IPS-20b (cell line): Measurements from ENCODE around the gene ARHGAP15.
"Not testable (repeated sequence)": the region's sequence is repeated elsewhere in the genome, so short reads cannot be mapped to it uniquely, and the experiment has no call there.

Experiments
- H3K27ac ChIP-seq: one replicate; pipeline ENCODE4 v1.5.1; 2013; ENCODE audit warnings: low read length
- H3K27me3 ChIP-seq: 2 replicates; pipeline ENCODE4 v1.6.1; 2013; ENCODE audit warnings: mild to moderate bottlenecking, low read length, inconsistent platforms; ENCODE audit not compliant: insufficient read depth
- H3K36me3 ChIP-seq: 2 replicates; pipeline ENCODE4 v1.6.1; 2013; ENCODE audit warnings: low read depth, mild to moderate bottlenecking, inconsistent platforms, low read length, moderate library complexity; ENCODE audit not compliant: insufficient read depth
- H3K4me1 ChIP-seq: 2 replicates; pipeline ENCODE4 v1.6.1; 2013; ENCODE audit warnings: mild to moderate bottlenecking, control low read depth, inconsistent platforms, low read length, moderate library complexity; ENCODE audit not compliant: insufficient read depth
- H3K4me3 ChIP-seq: 2 replicates; pipeline ENCODE4 v1.5.1; 2013; ENCODE audit warnings: mild to moderate bottlenecking, low read length, inconsistent platforms
- H3K9ac ChIP-seq: 2 replicates; pipeline ENCODE4 v1.6.1; 2013; ENCODE audit warnings: low read depth, mild to moderate bottlenecking, inconsistent platforms, low read length, moderate library complexity
- H3K9me3 ChIP-seq: 2 replicates; pipeline ENCODE4 v1.6.1; 2013; ENCODE audit warnings: mild to moderate bottlenecking, low read depth, low read length, inconsistent platforms; ENCODE audit not compliant: insufficient read depth

ARHGAP15 gene

DNA sequence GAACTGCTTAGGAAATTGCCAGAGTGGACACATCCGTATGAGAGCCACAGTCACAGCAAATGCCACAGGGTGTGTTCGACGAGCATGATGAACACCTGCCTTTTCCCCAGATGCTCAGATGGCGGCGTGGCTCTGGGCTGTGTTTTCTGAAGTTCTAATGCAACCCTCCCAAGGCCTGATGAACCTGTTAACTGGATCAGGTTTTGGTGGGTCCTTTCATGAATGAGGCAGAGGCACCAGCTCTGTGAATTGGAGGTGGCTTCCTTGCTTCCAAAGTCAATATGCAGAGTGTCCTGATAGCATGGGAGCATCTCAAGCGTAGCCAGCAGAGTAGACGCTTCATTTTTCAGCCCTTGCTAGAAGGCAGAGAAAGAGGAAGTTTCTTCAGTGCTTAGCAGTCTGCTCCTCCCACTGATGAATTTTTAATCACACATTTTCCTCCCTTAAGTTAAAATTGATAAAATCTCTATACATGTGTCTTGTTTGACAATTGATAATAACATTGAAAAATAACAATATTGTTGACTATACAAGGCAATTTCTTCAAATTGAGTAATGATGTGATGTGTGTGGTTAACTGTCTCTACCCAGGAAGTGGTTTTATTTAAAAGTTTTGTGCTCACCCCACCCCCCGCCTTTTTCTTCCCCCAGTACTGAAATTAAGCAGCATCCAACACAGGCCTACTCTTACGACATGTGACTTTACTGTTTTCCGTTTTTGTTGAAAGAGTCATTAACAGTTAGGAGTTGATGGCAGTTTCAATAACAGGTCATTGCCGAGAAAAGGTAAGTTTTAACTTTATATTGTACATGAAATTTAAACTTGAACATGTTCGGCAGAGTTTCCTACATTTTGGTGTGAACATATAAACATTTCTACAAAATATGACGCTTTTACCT lies at the start of gene ARHGAP15:
Gene ARHGAP15, plus strand, starts transcription at position 739 of the 900 bp plus-strand sequence.
- Histone ChIP-seq H3K27ac (no peak within 1 kb of the TSS), H3K4me1 (no peaks in the 10 kb centered on the region), H3K36me3 (no peaks in the 10 kb centered on the region), H3K4me3 (no peak within 1 kb of the TSS), H3K27me3 (no peaks in the 10 kb centered on the region), H3K9me3 (no peaks in the 10 kb centered on the region), H3K9ac (no peak within 1 kb of the TSS)

DNA sequence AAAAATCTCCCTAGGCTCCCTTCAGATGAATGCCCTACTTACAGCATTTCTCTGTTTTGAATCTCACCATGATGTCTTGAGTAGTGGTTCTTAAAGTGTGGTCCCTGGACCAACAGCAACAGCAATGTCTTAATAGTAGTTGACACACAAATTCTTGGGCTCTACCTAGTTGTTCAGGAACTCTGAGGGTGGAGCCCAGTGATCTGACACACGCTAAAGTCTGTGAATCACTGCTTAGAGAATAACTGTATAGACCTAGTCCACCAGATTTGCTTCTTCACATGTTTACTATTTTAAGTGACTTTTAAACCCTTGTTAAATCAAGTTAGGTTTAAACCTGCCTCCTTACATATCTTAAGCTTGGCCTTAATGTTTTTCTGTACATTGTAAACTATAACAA lies 47.6 kb upstream of the ARHGAP15 start:
- Histone ChIP-seq H3K27me3 (no peaks in the 10 kb centered on the region), H3K36me3 (no peaks in the 10 kb centered on the region), H3K4me1 (no peaks in the 10 kb centered on the region), H3K9ac (no peak overlapping the region), H3K27ac (no peak overlapping the region), H3K4me3 (no peak overlapping the region), H3K9me3 (peaks cover 3% of the 10 kb centered on the region; the same call in 1 of the 2 replicates)

DNA sequence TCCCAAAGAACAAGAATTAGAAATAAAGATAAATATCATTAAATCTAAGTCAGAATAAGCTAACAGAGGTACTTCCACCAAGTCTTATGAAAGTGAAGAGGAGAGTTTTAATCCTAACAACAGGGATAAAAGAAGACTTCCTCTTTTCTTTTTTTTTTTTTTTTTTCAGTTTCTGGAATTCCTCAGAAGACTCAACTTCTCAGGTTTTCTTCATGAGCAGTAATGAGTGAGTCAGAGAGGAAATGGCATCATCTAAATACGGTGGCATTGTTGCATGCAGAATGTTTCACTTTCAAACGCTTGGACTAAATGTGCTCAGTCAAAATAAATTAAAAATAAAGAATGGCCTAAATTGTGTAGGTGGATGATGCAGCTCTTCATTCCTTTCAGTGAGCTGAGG lies 45.6 kb upstream of the ARHGAP15 start:
- Histone ChIP-seq H3K9ac (no peak overlapping the region), H3K4me1 (no peaks in the 10 kb centered on the region), H3K4me3 (no peak overlapping the region), H3K27ac (no peak overlapping the region), H3K27me3 (no peaks in the 10 kb centered on the region), H3K36me3 (no peaks in the 10 kb centered on the region), H3K9me3 (no peaks in the 10 kb centered on the region)

DNA sequence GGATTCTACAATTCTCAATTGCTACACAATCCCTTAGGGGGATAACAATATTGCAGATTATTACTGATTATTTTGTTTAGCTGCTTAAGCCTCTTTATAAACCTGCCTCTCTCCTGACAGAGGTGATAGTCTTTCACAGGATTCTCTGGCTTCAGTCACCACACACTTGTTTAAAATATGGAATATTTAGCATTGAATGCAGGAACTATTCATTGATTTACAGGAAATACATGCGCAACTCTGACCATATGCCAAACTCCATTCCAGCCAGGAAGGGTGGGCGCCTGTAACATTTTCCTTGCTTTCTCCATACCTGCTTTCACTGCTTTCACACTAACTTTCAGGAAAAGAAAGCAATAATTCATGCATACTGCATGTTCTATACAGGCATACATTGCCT lies 44.8 kb upstream of the ARHGAP15 start:
- no peak overlapping the region for H3K27ac ChIP-seq

DNA sequence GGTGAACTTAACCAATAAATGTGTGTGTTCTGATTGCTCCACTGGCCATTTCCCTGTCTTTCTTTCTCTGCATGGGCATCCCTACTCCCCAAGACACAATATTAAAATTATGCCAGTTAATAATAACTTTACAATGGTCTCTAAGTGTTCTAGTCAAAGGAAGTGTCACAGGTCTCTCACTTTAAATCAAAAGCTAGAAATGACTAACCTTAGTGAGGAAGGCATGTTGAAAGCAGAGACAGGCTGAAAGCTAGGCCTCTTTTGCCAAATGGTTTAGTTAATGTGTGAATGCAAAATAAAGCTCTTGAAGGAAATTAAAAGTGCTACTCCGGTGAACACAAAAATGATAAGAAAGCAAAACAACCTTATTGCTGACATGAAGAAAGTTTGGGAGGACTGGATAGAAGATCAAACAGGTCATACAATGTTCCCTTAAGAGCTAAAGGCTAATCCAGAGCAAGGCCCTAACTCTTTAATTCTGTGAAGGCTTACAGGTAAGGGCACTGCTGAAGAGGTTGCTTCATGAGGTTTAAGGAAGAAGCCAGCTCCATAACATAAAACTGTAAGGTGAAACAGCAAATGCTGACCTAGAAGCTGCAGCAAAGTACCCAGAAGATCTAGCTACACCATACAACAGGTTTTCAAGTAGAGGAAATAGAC lies 44.0 kb upstream of the ARHGAP15 start:
- no peak overlapping the region for H3K9ac ChIP-seq
- no peaks in the 10 kb centered on the region for H3K4me1 ChIP-seq
- H3K36me3 ChIP-seq, result no peaks in the 10 kb centered on the region
- no peaks in the 10 kb centered on the region for H3K9me3 ChIP-seq
- no peaks in the 10 kb centered on the region for H3K27me3 ChIP-seq
- no peak overlapping the region for H3K27ac ChIP-seq
- no peak overlapping the region for H3K4me3 ChIP-seq

More for the DNA sequence above, 44.8 kb upstream of the ARHGAP15 start:
- Histone ChIP-seq H3K4me1 (no peaks in the 10 kb centered on the region), H3K4me3 (no peak overlapping the region), H3K9me3 (no peaks in the 10 kb centered on the region), H3K36me3 (no peaks in the 10 kb centered on the region), H3K9ac (no peak overlapping the region), H3K27me3 (no peaks in the 10 kb centered on the region)

DNA sequence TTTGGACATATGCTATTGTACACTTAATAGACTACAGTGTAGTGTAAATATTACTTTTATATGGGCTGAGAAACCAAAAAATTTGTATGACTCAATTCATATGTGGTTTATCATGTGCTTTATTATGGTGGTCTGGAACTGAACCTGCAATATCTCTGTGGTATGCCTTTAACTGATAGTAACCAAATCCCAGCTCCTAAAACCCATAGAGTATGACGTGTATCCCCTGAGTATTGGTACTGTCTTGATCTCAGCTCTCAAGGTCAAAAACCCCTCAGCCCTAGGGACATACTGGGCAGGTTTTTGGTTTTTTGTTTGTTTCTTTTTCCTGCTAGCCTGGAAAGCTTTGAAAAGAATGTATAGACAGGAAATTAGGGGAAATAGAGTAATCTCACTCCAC lies 42.2 kb upstream of the ARHGAP15 start:
- Histone ChIP-seq H3K4me1 (no peaks in the 10 kb centered on the region), H3K36me3 (no peaks in the 10 kb centered on the region), H3K9ac (no peak overlapping the region), H3K4me3 (no peak overlapping the region), H3K9me3 (no peaks in the 10 kb centered on the region), H3K27ac (no peak overlapping the region), H3K27me3 (no peaks in the 10 kb centered on the region)

DNA sequence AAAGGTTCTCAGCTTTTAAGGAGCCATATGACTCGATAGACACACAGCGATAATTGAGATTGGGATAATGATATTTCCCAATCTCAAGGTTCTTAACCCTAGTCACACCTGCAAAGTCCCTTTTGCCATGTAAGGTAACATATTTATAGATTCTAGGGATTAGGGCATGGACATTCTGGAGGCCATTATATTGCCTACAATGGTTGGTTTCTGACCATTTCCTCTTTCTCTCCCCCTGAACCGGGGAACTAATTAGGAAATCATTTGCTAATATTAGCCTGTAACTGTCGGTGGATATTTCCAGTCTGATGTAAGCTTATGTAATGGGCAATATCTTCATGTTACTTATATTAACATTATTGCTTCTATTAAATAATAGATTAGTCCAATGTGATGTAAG lies 40.8 kb upstream of the ARHGAP15 start:
- Histone ChIP-seq H3K27ac (no peak overlapping the region), H3K27me3 (no peaks in the 10 kb centered on the region), H3K9me3 (no peaks in the 10 kb centered on the region), H3K4me3 (no peak overlapping the region), H3K4me1 (no peaks in the 10 kb centered on the region), H3K9ac (no peak overlapping the region), H3K36me3 (no peaks in the 10 kb centered on the region)

DNA sequence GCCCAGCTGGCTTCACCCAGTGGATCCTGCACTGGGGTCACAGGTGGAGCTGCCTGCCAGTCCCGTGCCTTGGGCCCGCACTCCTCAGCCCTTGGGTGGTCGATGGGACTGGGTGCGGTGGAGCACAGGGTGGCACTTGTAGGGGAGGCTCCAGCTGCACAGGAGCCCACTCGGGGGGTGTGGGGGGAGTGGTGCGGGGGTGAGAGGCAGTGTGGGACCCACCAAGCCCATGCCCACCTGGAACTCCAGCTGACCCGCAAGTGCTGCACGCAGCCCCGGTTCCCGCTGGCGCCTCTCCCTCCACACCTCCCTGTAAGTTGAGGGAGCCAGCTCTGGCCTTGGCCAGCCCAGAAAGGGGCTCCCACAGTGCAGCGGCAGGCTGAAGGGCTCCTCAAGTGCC lies 39.7 kb upstream of the ARHGAP15 start:
- H3K9me3 ChIP-seq, H3K4me3 ChIP-seq: not testable (repeated sequence)

DNA sequence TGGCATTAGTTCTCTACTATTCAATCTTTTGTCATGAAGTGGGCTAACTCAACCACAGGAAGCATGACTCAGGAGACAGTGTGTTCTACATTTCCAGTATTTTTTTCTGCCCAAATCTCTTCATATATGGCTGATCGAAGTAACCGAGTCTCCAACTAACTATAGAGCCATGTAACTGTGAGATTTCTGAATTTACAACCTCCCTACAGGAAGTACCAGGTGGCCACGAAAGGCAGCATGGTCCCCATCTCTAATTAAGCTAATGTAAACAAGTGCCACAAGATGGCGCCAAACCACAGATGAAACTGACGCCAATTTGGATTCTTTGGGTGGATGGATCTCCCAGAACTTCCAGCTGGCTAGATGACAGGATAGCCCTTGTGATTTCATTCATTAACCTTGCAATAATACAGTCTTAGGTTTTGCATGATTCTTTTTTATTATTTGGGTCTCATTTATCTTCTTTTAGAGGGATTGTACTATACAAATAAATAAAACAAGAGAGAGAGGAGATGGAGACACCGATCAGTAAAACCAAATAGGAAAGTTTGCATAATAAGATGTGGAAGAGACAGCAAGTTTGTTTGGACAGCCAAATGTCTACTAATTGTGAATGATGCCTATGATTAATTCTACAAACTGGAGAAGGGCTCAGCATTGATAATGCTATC lies 18.3 kb upstream of the ARHGAP15 start:
- Histone ChIP-seq H3K4me1 (no peaks in the 10 kb centered on the region), H3K36me3 (no peaks in the 10 kb centered on the region), H3K4me3 (no peak overlapping the region), H3K27ac (no peak overlapping the region), H3K9ac (no peak overlapping the region), H3K27me3 (no peaks in the 10 kb centered on the region), H3K9me3 (no peaks in the 10 kb centered on the region)

More for the DNA sequence above, 39.7 kb upstream of the ARHGAP15 start:
- H3K27ac ChIP-seq, H3K9ac ChIP-seq, H3K4me1 ChIP-seq, H3K27me3 ChIP-seq, H3K36me3 ChIP-seq: not testable (repeated sequence)

DNA sequence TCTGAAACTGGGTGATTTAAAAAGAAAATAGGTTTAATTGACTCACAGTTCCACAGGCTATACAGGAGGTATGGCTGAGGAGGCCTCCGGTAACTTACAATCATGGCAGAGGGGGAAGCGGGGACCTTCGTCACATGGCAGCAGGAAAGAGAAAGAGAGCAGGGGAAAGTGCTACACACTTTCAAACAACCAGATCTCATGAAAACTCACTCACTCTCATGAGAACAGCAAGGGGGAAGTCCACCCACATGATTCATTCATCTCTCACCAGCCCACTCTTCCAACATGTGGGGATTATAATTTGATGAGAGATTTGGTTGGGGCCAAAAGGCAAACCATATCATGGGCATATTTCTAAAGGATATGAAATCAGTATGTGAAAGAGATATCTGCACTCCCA lies 12.0 kb upstream of the ARHGAP15 start:
- no peaks in the 10 kb centered on the region for H3K9me3 ChIP-seq
- no peaks in the 10 kb centered on the region for H3K36me3 ChIP-seq
- H3K9ac ChIP-seq, result no peak overlapping the region
- no peaks in the 10 kb centered on the region for H3K4me1 ChIP-seq
- no peak overlapping the region for H3K27ac ChIP-seq
- H3K4me3 ChIP-seq, result no peak overlapping the region
- H3K27me3 ChIP-seq, result no peaks in the 10 kb centered on the region

DNA sequence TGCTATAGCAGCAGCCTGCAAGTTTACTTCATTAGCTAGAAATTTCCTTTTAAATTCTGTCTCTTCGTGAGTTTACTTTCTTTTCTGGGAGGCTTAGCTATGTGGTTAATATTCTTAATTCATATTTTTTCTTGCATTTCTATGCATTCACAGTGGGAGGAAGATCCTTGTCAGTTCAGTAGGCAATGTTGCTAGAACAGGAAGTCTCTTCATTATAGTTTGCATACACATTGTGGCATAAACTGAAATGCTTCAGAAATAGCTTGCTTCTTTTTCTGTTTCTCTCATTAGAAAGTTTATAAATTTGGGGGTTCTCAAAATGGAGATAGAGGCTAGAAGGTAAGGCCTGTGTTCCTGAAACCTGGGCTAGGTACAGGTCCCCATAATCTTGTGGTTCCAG lies 8.1 kb upstream of the ARHGAP15 start:
- no peak overlapping the region for H3K4me3 ChIP-seq
- no peak overlapping the region for H3K27ac ChIP-seq
- no peaks in the 10 kb centered on the region for H3K9me3 ChIP-seq
- no peaks in the 10 kb centered on the region for H3K4me1 ChIP-seq
- H3K27me3 ChIP-seq, result no peaks in the 10 kb centered on the region
- H3K36me3 ChIP-seq, result no peaks in the 10 kb centered on the region
- no peak overlapping the region for H3K9ac ChIP-seq
